GM12874 (cell line): ENCODE measurements around the gene ZNF839.

ENCODE experiments used
- TF ChIP-seq, protein P1 (sequence below): IDR thresholded peaks from 2 replicates; pipeline ENCODE4 v1.5.1; 2011; ENCODE audit warnings: low read depth, mild to moderate bottlenecking, control low read depth, low read length, moderate library complexity; ENCODE audit not compliant: insufficient read depth

Gene ZNF839

DNA sequence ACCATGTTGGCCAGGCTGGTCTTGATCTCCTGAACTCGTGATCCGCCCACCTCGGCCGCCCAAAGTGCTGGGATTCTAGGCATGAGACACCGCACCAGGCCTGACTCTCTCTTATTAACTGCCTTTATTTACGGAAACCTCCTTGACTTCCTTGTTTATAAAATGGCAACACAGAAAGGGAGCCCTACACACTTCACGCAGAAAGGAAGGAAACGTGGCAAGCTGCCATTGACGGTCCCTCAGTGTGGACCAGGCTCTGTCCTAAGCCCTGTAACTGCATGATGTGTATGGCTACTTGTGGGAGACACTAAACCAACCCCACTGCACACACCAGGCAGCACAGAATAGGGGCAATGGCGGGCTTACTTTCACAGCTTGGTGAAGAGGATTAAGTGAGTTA lies 31.5 kb downstream of the ZNF839 start:
- TF ChIP-seq, protein P1, sequence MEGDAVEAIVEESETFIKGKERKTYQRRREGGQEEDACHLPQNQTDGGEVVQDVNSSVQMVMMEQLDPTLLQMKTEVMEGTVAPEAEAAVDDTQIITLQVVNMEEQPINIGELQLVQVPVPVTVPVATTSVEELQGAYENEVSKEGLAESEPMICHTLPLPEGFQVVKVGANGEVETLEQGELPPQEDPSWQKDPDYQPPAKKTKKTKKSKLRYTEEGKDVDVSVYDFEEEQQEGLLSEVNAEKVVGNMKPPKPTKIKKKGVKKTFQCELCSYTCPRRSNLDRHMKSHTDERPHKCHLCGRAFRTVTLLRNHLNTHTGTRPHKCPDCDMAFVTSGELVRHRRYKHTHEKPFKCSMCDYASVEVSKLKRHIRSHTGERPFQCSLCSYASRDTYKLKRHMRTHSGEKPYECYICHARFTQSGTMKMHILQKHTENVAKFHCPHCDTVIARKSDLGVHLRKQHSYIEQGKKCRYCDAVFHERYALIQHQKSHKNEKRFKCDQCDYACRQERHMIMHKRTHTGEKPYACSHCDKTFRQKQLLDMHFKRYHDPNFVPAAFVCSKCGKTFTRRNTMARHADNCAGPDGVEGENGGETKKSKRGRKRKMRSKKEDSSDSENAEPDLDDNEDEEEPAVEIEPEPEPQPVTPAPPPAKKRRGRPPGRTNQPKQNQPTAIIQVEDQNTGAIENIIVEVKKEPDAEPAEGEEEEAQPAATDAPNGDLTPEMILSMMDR, result no peak

DNA sequence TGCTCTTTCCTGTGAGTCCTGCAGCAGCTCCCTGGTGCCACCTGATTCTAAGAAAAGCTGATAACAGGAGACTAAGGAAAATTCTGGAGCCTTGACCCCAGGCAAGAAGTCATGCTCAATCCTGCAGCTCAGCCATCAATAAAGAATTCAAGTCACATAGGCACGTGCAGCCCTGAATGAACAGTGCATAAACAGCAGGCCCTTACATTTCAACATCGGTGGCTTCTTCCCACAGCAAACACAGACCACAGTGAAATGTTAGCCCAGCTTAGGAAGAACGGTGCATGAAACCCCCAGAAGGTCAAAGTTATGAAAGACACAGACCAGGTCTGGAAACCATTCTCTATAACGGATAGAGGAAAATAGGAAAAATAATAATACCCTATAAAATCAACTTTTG lies 32.7 kb downstream of the ZNF839 start:
- TF ChIP-seq, protein P1, result no peak

DNA sequence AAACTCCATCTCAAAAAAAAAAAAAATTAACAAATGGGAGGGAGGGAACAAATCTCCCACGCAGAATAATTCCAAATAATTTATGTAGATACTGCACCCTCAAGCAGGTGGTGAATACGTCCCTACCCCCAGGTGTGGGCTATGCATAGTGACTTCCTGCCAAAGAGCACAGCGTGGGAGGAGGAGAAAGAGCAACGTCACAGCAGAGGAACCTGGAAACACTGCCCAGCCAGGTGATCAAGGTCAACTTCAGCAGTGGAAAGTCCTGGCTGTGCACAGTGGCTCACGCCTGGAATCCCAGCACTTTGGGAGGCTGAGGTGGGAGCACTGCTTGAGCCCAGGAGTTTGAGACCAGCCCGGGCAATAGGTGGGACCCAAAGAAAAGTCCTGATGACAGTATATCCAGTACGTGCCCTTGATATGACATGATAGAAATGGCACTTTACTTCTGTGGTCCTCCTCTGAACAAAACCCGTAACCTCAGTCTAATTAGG lies 33.6 kb downstream of the ZNF839 start:
- TF ChIP-seq, protein P1, result no peak

DNA sequence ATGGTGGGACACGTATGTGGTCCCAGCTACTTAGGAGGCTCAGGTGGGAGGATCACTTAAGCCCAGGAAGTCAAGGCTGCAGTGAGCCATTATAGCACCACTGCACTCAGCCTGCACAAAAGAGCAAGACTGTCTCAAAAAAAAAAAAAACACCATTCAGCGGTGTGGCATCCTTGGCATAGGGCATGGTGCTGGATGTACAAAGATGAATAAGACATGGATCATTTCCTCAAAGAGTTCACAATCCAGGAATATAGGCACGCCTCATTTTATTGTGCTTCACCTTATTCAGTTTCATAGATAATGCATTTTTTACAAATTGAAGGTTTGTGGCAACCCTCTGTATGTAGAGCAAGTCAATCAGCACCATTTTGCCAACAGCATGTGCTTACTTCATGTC lies 36.7 kb downstream of the ZNF839 start:
- TF ChIP-seq, protein P1, result no peak

DNA sequence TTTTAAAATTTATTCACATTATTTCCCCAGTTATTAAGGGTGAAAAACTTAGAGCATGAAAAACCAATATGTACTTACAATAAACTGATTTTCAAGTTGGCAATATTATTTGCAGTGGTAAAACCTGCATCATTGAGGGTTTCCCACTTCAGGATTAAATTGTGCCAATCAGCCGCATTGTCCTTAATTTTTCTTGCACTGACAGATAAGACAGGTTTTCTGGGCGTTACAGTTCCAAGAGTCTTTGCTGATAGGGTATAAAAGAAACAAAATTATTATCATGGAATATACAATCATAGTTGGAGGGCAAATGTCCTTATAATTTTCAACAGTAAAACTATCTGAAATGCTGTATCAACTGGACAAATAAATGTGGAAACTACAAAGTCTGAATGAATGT lies 39.8 kb downstream of the ZNF839 start:
- TF ChIP-seq, protein P1, result no peak

DNA sequence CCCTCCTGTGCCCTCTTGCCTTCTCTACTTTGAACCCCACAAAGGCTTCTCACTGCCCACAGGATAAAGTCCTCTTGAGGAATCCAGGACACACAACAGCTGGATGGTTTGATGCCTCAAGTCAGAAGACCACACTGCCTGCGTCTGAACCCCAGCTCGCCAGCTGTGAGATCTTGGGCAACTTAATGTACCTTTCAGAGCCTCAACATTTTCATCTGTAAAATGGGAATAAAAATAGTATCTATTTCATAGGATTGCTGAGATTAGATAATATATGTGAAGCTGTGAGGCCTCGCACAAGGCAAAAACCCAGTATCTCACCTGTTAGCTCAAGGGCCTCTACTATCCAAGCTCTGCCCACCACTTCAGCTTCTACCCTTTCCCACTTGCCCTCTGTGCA lies 40.8 kb downstream of the ZNF839 start:
- TF ChIP-seq, protein P1, result no peak

DNA sequence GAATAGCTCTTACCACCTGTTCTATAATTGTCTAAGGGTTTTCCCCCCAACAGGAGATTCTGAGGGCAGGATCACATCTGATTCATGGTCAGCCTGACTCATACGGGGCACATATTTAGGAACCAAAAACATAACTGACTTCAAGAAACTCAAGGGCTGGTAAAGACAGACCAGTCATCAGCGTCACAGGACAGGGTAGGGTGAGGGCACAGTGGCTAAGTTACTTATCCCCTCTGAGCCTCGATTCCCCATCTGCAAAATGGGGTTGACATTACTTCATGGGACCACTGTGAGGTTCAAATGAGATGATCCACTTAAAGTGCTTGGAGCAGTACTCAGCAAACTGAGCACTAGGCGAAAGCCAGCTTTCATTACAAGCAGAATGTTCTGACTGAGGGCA lies 42.5 kb downstream of the ZNF839 start:
- TF ChIP-seq, protein P1, result no peak
